Dendritic cell treated with granulocyte-macrophage colony-stimulating factor and Interleukin-4, amounts not matched to agents 40 ng/mL and 50 ng/mL, for 4 days (primary cell): Measurements from ENCODE around the gene NAV2.
"Not testable (repeated sequence)": the region's sequence is repeated elsewhere in the genome, so short reads cannot be mapped to it uniquely, and the experiment has no call there.

Source experiments
- H3K27ac Mint-ChIP-seq: one replicate; pipeline ENCODE4 v1.8.0; 2022; ENCODE audit warnings: mild to moderate bottlenecking, mixed read lengths
- H3K27me3 Mint-ChIP-seq: one replicate; pipeline ENCODE4 v1.8.0; 2022; ENCODE audit warnings: mild to moderate bottlenecking, mixed read lengths
- H3K36me3 Mint-ChIP-seq: one replicate; pipeline ENCODE4 v1.8.0; 2022; ENCODE audit warnings: low read depth, mixed read lengths
- H3K4me1 Mint-ChIP-seq: one replicate; pipeline ENCODE4 v1.8.0; 2022; ENCODE audit warnings: low read depth, mixed read lengths
- H3K4me3 Mint-ChIP-seq: one replicate; pipeline ENCODE4 v1.8.0; 2022; ENCODE audit warnings: mild to moderate bottlenecking, moderate library complexity, mixed read lengths
- H3K9me3 Mint-ChIP-seq: one replicate; pipeline ENCODE4 v1.8.0; 2022; ENCODE audit warnings: mixed read lengths
- intact Hi-C: fragments of 100-400 bp; cut with micrococcal nuclease; formaldehyde crosslinking; loops from one replicate; pipeline ENCODE4 v1.15.0; 2022

Gene NAV2

DNA sequence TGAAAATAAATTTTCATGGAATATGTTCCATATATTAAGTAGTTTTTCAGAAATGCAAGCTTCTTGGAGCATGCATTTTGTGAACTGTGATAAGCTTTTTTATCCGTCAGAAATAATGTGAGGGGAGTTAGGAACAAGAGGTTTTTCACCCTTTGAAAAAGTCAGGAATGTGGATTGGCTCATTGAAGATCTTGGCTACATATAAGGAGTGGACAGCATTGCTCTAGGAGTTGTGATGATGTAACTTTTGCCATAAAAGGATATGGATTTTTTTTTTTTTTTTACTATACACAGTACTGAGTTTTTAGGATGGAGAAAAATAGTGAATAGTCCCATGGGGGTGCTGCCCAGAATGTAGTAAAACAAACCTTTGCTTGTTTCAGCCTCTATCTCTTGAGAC is 180.2 kb downstream of the NAV2 start:
- peaks cover 1% of the 10 kb centered on the region for H3K27me3 Mint-ChIP-seq
- intact Hi-C loops: no loop called here
- H3K9me3 Mint-ChIP-seq: no peaks in the 10 kb centered on the region
- no peak overlapping the region for H3K4me3 Mint-ChIP-seq
- H3K4me1 Mint-ChIP-seq: no peaks in the 10 kb centered on the region
- H3K27ac Mint-ChIP-seq: no peak overlapping the region
- H3K36me3 Mint-ChIP-seq: no peaks in the 10 kb centered on the region

DNA sequence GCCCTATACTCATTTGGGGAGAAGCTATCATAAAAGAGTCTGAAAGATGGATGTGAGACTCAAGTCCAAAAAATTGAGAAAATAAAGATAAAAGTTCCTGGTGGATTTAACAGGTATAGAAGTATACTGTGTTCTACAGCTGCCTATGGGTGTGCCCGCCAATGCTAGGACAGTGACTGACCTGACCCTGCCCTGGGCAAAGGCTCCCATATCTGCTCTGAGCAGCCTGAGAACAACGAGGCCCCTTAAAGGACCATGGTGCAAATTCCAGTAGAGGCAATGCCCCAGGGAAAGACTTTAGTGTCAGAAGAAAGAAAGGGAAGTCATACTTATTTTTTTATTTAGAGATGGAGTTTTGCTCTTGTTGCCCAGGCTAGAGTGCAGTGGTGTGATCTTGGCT is 181.8 kb downstream of the NAV2 start:
- Mint-ChIP-seq H3K27ac (no peak overlapping the region), H3K9me3 (no peaks in the 10 kb centered on the region), H3K4me3 (no peak overlapping the region), H3K4me1 (no peaks in the 10 kb centered on the region), H3K27me3 (peaks cover 1% of the 10 kb centered on the region), H3K36me3 (no peaks in the 10 kb centered on the region)
- intact Hi-C loops: no loop called here

DNA sequence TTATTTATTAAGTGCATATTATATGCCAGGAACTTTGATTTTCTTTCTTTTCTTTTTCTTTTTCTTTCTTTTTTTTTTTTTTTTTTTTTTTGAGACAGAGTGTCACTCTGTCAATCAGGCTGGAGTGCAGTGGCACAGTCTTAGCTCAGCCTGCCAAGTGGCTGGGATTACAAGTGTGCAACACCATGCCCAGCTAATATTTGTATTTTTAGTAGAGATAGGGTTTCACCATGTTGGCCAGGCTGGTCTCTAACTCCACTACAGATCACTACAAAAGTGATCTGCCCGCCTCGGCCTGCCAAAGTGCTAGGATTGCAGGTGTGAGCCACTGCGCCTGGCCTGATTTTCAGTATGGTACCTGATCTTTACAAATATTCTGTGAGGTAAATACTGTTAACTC is 182.4 kb downstream of the NAV2 start:
- H3K4me3 Mint-ChIP-seq, H3K9me3 Mint-ChIP-seq, H3K27me3 Mint-ChIP-seq, H3K27ac Mint-ChIP-seq, H3K36me3 Mint-ChIP-seq, intact Hi-C loops, H3K4me1 Mint-ChIP-seq: not testable (repeated sequence)

DNA sequence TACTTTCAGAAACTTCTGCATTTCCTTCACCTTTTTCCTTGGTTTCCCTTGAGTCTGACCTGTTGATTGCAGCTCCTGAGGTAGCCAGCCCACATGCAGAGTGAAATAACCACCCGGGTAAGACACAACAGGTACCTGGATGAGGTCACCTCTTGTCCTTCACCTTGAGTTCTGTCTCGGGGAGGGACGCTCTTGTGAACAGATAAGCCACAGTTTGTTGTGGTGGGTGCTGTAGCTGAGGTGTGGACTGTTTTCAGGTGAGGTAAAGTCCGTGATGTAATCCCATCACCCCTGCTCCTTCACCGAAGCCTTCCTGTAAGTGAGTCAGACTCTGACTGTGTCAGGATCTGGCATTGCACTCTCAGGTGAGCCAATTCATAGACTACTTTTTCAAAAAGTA is 183.1 kb downstream of the NAV2 start:
- Mint-ChIP-seq H3K27ac (no peak overlapping the region), H3K9me3 (no peaks in the 10 kb centered on the region), H3K4me3 (no peak overlapping the region), H3K4me1 (no peaks in the 10 kb centered on the region), H3K36me3 (no peaks in the 10 kb centered on the region), H3K27me3 (peaks cover 1% of the 10 kb centered on the region)
- intact Hi-C loops: no loop called here

DNA sequence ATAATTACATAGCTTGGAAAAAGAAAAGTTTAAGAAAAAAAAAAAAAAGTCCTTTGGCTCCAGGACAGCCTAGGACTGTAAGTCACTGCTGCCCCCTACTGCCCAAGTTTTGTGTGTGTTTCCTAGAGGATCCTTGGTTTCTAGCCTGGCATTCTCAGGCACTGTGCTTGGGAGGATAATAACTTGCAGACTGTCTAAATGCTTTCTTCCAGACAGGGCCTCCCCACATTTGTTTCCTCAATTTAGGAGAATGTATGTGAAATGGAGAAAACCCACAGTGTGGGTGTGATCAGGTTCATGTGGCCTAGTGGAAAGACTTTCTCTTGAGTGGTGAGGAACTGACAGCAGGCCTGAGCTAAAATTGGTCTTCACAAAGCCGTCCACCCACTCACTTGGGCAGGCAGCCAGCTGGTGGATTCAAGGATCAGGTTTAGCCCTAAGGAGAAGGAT is 191.0 kb downstream of the NAV2 start:
- intact Hi-C loops: loop anchor here (1.0 to 5.0 kb wide), 3 partner anchors 161 to 347 kb away; no protein-coding TSS in a partner anchor
- H3K4me3 Mint-ChIP-seq: no peak overlapping the region
- H3K9me3 Mint-ChIP-seq: no peaks in the 10 kb centered on the region
- peaks cover 2% of the 10 kb centered on the region for H3K27me3 Mint-ChIP-seq
- H3K36me3 Mint-ChIP-seq: no peaks in the 10 kb centered on the region
- H3K4me1 Mint-ChIP-seq: no peaks in the 10 kb centered on the region
- H3K27ac Mint-ChIP-seq: no peak overlapping the region

DNA sequence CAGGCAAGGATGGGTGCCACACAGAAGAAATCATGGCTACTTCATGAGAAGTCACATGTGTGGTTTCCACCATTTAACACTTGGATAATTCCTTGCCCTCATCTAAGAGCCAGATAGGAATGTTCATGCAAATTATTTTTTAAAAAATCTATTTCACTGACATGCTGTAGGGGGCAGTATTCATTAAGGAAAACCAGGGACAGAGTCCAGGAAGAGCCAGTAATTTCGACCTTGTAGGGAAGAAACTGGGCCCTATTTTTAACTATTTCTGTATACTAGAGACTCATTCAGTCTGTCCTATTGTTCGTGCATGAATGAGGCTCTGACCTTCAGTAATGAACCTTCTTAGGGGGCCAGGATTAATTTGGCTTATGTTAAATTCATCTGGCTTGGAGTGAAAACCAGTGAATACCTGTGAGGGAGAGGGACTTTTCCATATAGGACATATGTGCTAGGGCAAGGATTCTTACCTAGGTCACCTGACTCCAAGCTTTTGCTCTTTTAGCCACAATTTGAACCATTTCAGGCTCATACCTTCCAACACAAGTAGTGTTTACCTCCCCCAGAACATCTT is 192.7 kb downstream of the NAV2 start:
- no peak overlapping the region for H3K27ac Mint-ChIP-seq
- no peak overlapping the region for H3K4me3 Mint-ChIP-seq
- intact Hi-C loops: no loop called here

DNA sequence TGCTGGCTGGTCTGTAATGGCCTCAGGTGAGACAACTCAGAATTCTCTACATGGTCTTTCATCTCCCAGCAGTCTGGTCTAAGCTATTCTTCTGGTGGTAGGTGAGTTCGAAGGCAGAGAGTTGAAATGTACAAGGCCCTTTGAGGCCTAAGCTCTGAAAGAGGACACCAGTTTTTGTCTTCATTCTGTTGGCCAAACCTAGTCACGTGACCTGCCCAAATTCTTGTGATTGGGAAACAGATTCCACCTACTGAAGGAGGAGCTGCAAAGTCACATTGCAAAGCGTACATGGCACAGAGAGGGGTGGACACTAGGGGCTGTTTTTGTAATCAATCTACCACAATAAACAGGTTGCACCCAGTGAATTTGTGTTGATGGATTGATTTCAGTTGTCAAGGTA is 193.5 kb downstream of the NAV2 start:
- intact Hi-C loops: no loop called here
- Mint-ChIP-seq H3K9me3 (no peaks in the 10 kb centered on the region), H3K4me3 (no peak overlapping the region), H3K27me3 (peaks cover 1% of the 10 kb centered on the region), H3K27ac (no peak overlapping the region), H3K36me3 (no peaks in the 10 kb centered on the region), H3K4me1 (no peaks in the 10 kb centered on the region)

More for the DNA sequence above, 192.7 kb downstream of the NAV2 start:
- no peaks in the 10 kb centered on the region for H3K4me1 Mint-ChIP-seq
- H3K27me3 Mint-ChIP-seq: peaks cover 2% of the 10 kb centered on the region
- H3K36me3 Mint-ChIP-seq: no peaks in the 10 kb centered on the region
- H3K9me3 Mint-ChIP-seq: no peaks in the 10 kb centered on the region

DNA sequence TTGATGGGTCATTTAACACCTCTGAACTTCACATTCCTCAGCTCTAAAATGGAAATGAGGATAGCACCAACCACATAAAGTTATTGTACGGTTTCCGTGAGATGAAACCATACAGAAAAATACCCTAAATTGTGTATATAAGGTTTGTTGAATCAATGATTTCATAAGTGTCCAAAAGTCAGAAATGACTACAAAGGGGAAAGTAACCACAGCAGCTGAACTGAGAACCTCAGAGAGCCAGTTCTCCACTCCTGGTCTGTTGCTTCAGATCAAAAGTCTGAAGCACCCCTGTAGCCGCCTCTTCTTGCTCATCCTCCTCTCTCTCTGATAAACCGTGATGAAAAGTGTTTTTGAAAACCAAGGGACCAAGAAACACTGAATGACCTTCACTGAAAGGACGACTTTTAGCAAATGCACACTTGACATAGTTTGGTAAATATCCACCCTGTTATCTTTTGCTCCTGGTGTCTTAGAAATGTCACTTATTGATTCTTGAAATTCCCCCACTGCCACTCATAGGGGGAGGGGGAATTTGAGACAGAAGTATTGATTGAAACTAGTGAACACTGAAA is 194.5 kb downstream of the NAV2 start:
- Mint-ChIP-seq H3K4me3 (no peak overlapping the region), H3K9me3 (no peaks in the 10 kb centered on the region), H3K27me3 (no peaks in the 10 kb centered on the region), H3K4me1 (no peaks in the 10 kb centered on the region), H3K36me3 (no peaks in the 10 kb centered on the region), H3K27ac (no peak overlapping the region)
- intact Hi-C loops: no loop called here

DNA sequence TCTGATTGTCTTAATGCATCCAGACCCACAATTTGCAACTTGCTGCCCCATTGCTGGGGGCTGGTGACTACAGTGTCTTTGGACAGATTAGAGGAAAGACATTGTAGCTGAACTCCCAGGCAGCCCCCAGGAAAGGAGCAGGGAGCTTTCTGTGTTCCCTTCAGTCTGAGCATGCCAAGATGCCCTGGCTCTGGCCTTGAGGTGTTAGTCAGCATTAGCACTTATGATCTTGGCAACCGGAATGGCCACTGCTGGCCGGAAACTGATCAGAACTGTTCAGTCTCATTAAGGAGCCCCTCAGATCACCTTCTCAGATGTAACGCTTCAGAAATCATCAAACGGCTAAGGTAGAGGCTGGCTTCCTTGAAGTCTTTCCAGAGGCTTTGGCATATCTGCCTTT is 195.2 kb downstream of the NAV2 start:
- Mint-ChIP-seq H3K27me3 (no peaks in the 10 kb centered on the region), H3K4me1 (no peaks in the 10 kb centered on the region), H3K36me3 (no peaks in the 10 kb centered on the region), H3K4me3 (no peak overlapping the region), H3K27ac (no peak overlapping the region), H3K9me3 (no peaks in the 10 kb centered on the region)
- intact Hi-C loops: no loop called here

DNA sequence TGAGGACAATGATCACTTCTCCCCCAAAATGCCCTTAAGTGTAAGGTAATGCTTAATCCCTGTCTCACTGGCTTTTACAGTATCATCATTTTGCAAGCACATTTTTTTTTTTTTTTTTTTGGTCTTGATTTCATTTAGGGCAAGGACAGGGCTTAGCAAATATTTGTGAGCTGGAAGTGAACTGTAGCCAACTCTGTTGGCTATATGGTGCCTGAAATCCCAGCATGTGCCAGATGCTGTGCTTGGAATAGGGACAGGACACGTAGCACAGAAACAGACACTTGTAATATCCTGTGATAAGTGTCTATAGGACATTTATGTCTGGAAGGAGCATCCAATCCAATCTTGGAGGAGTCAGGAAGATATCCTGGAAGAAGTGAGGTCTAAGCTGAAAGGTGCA is 198.3 kb downstream of the NAV2 start:
- H3K9me3 Mint-ChIP-seq: no peaks in the 10 kb centered on the region
- no peak overlapping the region for H3K27ac Mint-ChIP-seq

DNA sequence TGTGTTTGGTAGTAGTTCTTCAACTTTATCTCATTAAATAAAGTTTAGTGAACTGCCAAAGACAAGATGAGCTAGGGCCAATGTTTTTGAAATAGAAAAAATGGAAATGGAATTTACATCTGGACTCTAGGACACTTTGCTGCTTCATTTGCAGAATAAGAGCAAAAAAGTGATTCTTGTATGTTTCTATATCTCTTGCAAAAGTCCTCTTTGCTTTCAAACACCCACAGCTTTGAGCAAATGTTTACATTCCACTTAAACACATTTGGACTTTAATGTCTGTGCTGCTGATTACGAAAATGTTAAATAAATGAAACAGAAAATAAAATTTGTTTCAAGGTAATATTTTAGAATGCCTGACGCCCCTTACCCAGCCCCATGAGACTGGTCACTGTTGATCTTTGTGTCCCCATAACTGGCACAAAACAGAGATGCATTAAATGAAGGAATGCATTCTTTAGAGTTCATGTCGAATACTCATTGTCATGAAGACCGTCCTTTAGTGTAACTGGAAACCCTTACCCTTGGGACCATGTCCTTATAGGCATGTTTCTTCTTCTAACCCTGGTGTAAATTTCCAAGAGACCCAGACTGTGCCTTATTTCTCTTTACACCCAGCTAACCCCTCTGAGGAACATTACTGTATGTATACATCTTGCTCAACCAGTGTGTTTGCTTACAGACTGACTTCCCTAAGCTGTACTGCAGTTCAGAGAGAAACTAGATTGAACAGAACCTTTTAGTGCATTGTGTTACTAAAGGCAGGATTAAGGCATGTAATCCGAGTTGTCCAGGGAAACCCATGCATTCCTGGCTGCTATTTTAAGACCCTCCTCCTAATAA is 199.7 kb downstream of the NAV2 start:
- intact Hi-C loops: no loop called here
- Mint-ChIP-seq H3K36me3 (no peaks in the 10 kb centered on the region), H3K9me3 (no peaks in the 10 kb centered on the region), H3K4me3 (no peak overlapping the region), H3K27ac (no peak overlapping the region), H3K27me3 (peaks cover 2% of the 10 kb centered on the region), H3K4me1 (no peaks in the 10 kb centered on the region)

More for the DNA sequence above, 198.3 kb downstream of the NAV2 start:
- no peak overlapping the region for H3K4me3 Mint-ChIP-seq
- no peaks in the 10 kb centered on the region for H3K36me3 Mint-ChIP-seq
- intact Hi-C loops: no loop called here
- no peaks in the 10 kb centered on the region for H3K4me1 Mint-ChIP-seq
- H3K27me3 Mint-ChIP-seq: peaks cover 2% of the 10 kb centered on the region

DNA sequence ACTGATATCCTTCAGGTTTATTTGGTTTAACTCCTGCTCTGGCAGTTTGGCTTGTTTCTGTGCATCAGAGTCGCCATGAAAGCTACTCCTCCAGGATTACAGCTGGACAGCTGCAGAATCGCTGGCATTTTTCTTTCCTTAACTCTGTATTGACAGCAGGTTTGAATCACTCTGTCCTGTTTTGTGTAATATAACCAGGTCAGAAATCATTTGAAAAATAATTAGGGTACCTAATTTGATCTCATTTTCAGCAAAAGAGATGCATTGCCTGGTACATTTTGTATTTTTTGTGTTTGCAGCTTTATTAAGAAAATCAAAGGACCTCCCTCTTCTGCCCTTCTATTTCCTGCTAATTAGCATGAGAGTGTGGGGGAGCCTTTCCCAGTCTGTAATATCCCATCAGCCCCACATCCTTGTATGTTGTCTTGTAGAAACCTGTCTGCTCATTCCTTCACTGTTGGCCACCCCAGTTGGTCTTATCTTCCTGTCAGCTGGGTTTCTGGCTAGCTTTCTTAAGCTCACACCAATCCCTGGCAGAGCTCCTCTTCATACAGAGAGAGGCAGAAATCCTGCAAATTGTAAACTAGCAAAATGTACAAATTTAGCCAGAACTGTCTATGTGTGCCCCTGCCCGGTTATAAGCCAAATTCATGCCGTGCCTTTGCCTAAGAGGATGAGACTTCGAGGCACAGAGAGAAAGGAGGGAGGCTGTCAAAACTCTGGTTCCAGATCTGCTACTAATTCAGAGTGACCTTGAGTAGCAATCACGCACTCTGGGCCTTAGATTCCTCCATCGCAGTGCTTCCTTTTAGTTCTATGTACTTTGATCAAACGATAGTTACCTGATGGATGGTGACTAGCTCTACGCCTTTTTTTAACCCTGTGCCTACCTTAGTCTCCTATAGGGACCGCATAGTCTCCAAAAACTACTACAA is 200.6 kb downstream of the NAV2 start:
- H3K9me3 Mint-ChIP-seq: no peaks in the 10 kb centered on the region
- H3K27me3 Mint-ChIP-seq: peaks cover 2% of the 10 kb centered on the region
- no peaks in the 10 kb centered on the region for H3K36me3 Mint-ChIP-seq
- H3K27ac Mint-ChIP-seq: no peak overlapping the region
- H3K4me1 Mint-ChIP-seq: no peaks in the 10 kb centered on the region
- intact Hi-C loops: no loop called here
- H3K4me3 Mint-ChIP-seq: no peak overlapping the region

DNA sequence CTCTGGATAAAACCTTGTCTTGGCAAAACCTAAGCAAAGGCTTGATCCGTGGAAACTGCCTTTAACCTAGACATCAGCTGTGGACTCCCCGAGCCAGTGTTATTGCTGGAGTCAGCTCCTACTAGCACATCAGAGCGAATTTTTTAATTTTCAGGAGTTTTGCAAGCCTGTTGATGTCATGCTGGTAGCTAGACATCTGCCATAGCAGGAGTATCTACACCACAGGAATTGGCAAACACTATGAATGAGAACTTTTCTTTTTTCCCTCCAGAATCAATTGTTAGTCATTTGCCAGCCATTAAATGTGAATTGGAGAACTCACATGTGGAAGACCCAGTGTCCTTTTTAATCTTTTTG is 201.2 kb downstream of the NAV2 start:
- intact Hi-C loops: no loop called here

DNA sequence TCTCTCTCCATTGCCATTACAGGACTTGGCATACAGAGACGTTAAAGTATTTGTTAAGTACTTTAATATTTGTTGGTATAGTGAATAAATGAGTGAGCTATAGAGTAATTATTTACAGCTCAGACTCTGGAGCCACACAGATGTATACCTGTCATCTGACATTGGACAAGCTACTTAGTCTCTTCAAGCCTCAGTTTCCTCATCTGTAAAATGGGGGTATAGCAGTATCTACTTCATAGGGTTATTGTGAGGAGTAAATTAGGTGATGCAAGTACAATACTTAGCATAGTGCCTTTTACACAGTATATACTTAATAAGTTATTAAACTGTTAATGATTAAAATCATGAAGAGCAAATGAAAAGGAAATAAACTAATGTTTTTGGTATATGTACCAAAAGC is 203.2 kb downstream of the NAV2 start:
- H3K27ac Mint-ChIP-seq: no peak overlapping the region
- intact Hi-C loops: no loop called here
- no peaks in the 10 kb centered on the region for H3K36me3 Mint-ChIP-seq
- no peaks in the 10 kb centered on the region for H3K4me1 Mint-ChIP-seq
- H3K27me3 Mint-ChIP-seq: peaks cover 2% of the 10 kb centered on the region
- no peaks in the 10 kb centered on the region for H3K9me3 Mint-ChIP-seq
- H3K4me3 Mint-ChIP-seq: no peak overlapping the region

More for the DNA sequence above, 201.2 kb downstream of the NAV2 start:
- Mint-ChIP-seq H3K36me3 (no peaks in the 10 kb centered on the region), H3K27ac (no peak overlapping the region), H3K4me1 (no peaks in the 10 kb centered on the region), H3K9me3 (no peaks in the 10 kb centered on the region), H3K4me3 (no peak overlapping the region), H3K27me3 (peaks cover 2% of the 10 kb centered on the region)
